ENCODE data around the gene TMEM242.

Gene TMEM242

GRCh38 chr6:157288575-157288974 is 34.7 kb downstream of the TMEM242 start:
- no peak for DNase-seq (ENCODE audit: low spot score)

GRCh38 chr6:157287923-157288322 is 35.4 kb downstream of the TMEM242 start:
- no peak for DNase-seq (ENCODE audit: low spot score)

GRCh38 chr6:157287247-157287850 is 36.0 kb downstream of the TMEM242 start:
- no peak for DNase-seq (ENCODE audit: low spot score)

GRCh38 chr6:157285422-157285779 is 37.9 kb downstream of the TMEM242 start:
- no peak for DNase-seq (ENCODE audit: low spot score)

GRCh38 chr6:157284738-157285421 is 38.4 kb downstream of the TMEM242 start:
- DNase-seq (ENCODE audit: low spot score): no peak

- no peak for DNase-seq (ENCODE audit: low spot score)
Observed at GRCh38 chr6:157283900-157284737, 39.2 kb downstream of the TMEM242 start.

- DNase-seq (ENCODE audit: low spot score): no peak
Observed at GRCh38 chr6:157283330-157283898, 39.9 kb downstream of the TMEM242 start.

- DNase-seq (ENCODE audit: low spot score): no peak
Observed at GRCh38 chr6:157282284-157282683, 41.0 kb downstream of the TMEM242 start.

- DNase-seq (ENCODE audit: low spot score): no peak
Observed at GRCh38 chr6:157281570-157281969, 41.7 kb downstream of the TMEM242 start.

- DNase-seq (ENCODE audit: low spot score): no peak
Observed at GRCh38 chr6:157280947-157281346, 42.4 kb downstream of the TMEM242 start.

GRCh38 chr6:157280157-157280556 is 43.2 kb downstream of the TMEM242 start:
- no peak for DNase-seq (ENCODE audit: low spot score)

- no peak for DNase-seq (ENCODE audit: low spot score)
Observed at GRCh38 chr6:157278171-157278570, 45.1 kb downstream of the TMEM242 start.

GRCh38 chr6:157276731-157277130 is 46.6 kb downstream of the TMEM242 start:
- DNase-seq (ENCODE audit: low spot score): no peak

- no peak for DNase-seq (ENCODE audit: low spot score)
Observed at GRCh38 chr6:157276134-157276532, 47.2 kb downstream of the TMEM242 start.

GRCh38 chr6:157274471-157275226 is 48.7 kb downstream of the TMEM242 start:
- DNase-seq (ENCODE audit: low spot score): peak; percentile 73

GRCh38 chr6:157273756-157274470 is 49.4 kb downstream of the TMEM242 start:
- peak; percentile 27 for DNase-seq (ENCODE audit: low spot score)

GRCh38 chr6:157272866-157273755 is 50.2 kb downstream of the TMEM242 start:
- DNase-seq (ENCODE audit: low spot score): no peak

GRCh38 chr6:157272372-157272771 is 50.9 kb downstream of the TMEM242 start:
- no peak for DNase-seq (ENCODE audit: low spot score)

- no peak for DNase-seq (ENCODE audit: low spot score)
Observed at GRCh38 chr6:157271911-157272310, 51.4 kb downstream of the TMEM242 start.

GRCh38 chr6:157271441-157271840 is 51.9 kb downstream of the TMEM242 start:
- no peak for DNase-seq (ENCODE audit: low spot score)
